Mucosa of descending colon (tissue), 3 donors: ENCODE measurements around the gene SPEM3. TPM values are rescaled to one million over a fixed set of nuclear protein-coding genes. Genes with fewer than 3 reads are reported as not detected.
A peak's percentile ranks its signal among the peaks of the same experiment; 100 is the strongest.

ENCODE experiments used
- ATAC-seq: fragments of 200-7000 bp; cut with Tn5 transposase; one replicate; pipeline ENCODE4 v1.9.1; 2020; ENCODE audit warnings: mild to moderate bottlenecking, moderate library complexity
- DNase-seq, 3 donors: peaks; one replicate each; pipeline ENCODE4 v3.0.0-alpha.2; 2020
- H3K36me3 ChIP-seq: fragments of 200-600 bp; one replicate; pipeline ENCODE4 v1.8.0; 2021; ENCODE audit warnings: low read depth, mild to moderate bottlenecking
- H3K4me1 ChIP-seq: fragments of 200-600 bp; one replicate; pipeline ENCODE4 v1.8.0; 2021; ENCODE audit warnings: low read depth, mild to moderate bottlenecking
- H3K4me3 ChIP-seq: fragments of 200-600 bp; one replicate; pipeline ENCODE4 v1.8.0; 2021; ENCODE audit warnings: mild to moderate bottlenecking
- H3K9me3 ChIP-seq: fragments of 200-600 bp; one replicate; pipeline ENCODE4 v1.8.0; 2021; ENCODE audit warnings: mild to moderate bottlenecking
- CTCF ChIP-seq: fragments of 200-600 bp; IDR thresholded peaks from one replicate; pipeline ENCODE4 v1.8.0; 2022; ENCODE audit warnings: antibody characterized with exemption, mild to moderate bottlenecking
- intact Hi-C, 2 donors: fragments of 100-400 bp; cut with DNase I in 1 of 2; cut with micrococcal nuclease in 1 of 2; formaldehyde crosslinking; loops; one replicate each; pipeline versions ENCODE4 v1.11.0 to v1.11.1; 2022; cut with DNase I, micrococcal nuclease
- total RNA-seq, 3 donors: library from RNA; stranded (reverse); fragmentation: NEBNext Ultra II Directional in 2 of 3; extraction: Animal tissue kit (Norgen Biotek cat#: 25700) in 2 of 3; gene quantifications; one replicate each; pipeline versions ENCODE4 v1.2.1 to v1.2.4, GENCODE V29; 2021 to 2023
- donor health status: DM: no; HTN: no; CAD: no; lungs with moderate emphysema.
- donor health status: DM: no; HTN: no; CAD: no.
- donor health status: DM: no; HTN: yes; CAD: no.

Gene SPEM3
- total RNA-seq, 3 donors from 2014 or later = not detected

- intact Hi-C loops = no loop called here
- no peak for ATAC-seq
- no peaks in the 10 kb centered on the region for H3K36me3 ChIP-seq
- no peak overlapping the region for H3K4me3 ChIP-seq
- H3K9me3 ChIP-seq = no peaks in the 10 kb centered on the region
- H3K4me1 ChIP-seq = peaks cover 8% of the 10 kb centered on the region
- DNase-seq = no peak
- no peak for TF ChIP-seq CTCF
Observed at GRCh38 chr17:7408863-7409262, 19.8 kb upstream of the SPEM3 start.

- TF ChIP-seq CTCF = no peak
- Histone ChIP-seq H3K4me1 (peaks cover 8% of the 10 kb centered on the region), H3K36me3 (no peaks in the 10 kb centered on the region), H3K4me3 (no peak overlapping the region), H3K9me3 (no peaks in the 10 kb centered on the region)
- intact Hi-C loops = no loop called here
- ATAC-seq (no peak), DNase-seq (no peak)
Observed at GRCh38 chr17:7409716-7410115, 18.9 kb upstream of the SPEM3 start.

- no peak for TF ChIP-seq CTCF
- Histone ChIP-seq H3K36me3 (no peaks in the 10 kb centered on the region), H3K4me1 (peaks cover 4% of the 10 kb centered on the region), H3K4me3 (no peak overlapping the region), H3K9me3 (no peaks in the 10 kb centered on the region)
- ATAC-seq (no peak), DNase-seq (peak in 1 of 3 donors; percentile 21)
- intact Hi-C loops = no loop called here
Observed at GRCh38 chr17:7410634-7411426, 17.8 kb upstream of the SPEM3 start.

GRCh38 chr17:7411427-7411750, 17.3 kb upstream of the SPEM3 start:
- ATAC-seq = no peak
- H3K4me3 ChIP-seq = no peak overlapping the region
- no peak for DNase-seq
- H3K4me1 ChIP-seq = peaks cover 4% of the 10 kb centered on the region
- intact Hi-C loops = no loop called here
- no peaks in the 10 kb centered on the region for H3K9me3 ChIP-seq
- H3K36me3 ChIP-seq = no peaks in the 10 kb centered on the region
- no peak for TF ChIP-seq CTCF

- no peak for TF ChIP-seq CTCF
- DNase-seq (no peak), ATAC-seq (no peak)
- no peaks in the 10 kb centered on the region for H3K9me3 ChIP-seq
- intact Hi-C loops = no loop called here
- no peaks in the 10 kb centered on the region for H3K36me3 ChIP-seq
- H3K4me3 ChIP-seq = no peak overlapping the region
- H3K4me1 ChIP-seq = no peaks in the 10 kb centered on the region
Observed at GRCh38 chr17:7413346-7413985, 15.2 kb upstream of the SPEM3 start.
